ENCODE measurements around the gene PDZK1IP1. TPM values are rescaled to one million over a fixed set of nuclear protein-coding genes. Genes with fewer than 3 reads are reported as not detected.

Gene PDZK1IP1
- total RNA-seq, 1 donor from 2014 or later, result not detected

GRCh38 chr1:47213230-47213963 is 23.6 kb upstream of the PDZK1IP1 start:
- Mint-ChIP-seq H3K9me3 (no peaks in the 10 kb centered on the region), H3K27ac (no peak overlapping the region), H3K36me3 (no peaks in the 10 kb centered on the region), H3K4me3 (no peak overlapping the region), H3K4me1 (ENCODE audit: unreplicated experiment) (peaks cover 8% of the 10 kb centered on the region), H3K27me3 (peaks cover 34% of the 10 kb centered on the region)
- TF ChIP-seq CTCF (conservative IDR thresholded peaks at IDR 0.05), result no peak
- DNase-seq (ENCODE audit: extremely low spot score, unreplicated experiment), result no peak

- peaks cover 40% of the 10 kb centered on the region for H3K27me3 Mint-ChIP-seq
- TF ChIP-seq CTCF (conservative IDR thresholded peaks at IDR 0.05), result no peak
These were observed 22.9 kb upstream of the PDZK1IP1 start for GRCh38 chr1:47212636-47213229.

DNA sequence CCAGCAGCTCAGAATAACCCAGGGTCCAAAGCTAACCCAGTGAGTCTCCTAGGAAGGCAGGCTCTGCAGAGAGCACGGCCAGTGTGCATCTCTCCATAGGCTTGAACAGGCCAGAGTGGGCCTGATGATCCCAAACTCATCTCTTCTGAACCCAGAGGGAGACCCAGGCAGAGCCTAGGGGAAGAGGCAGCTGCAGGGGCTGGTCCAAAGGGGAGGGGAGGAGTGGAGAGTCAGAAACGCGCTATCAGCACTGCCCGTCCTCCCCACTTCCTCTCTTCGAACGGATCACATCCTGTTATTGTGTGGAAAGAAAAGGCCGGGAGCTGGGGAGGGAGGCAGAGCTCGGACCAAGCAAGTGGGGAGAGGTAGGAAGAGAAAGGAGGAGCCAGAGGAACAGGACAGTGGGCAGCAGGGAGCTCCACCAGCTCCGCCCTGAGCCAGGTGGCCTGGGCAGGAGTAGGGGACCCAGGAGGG is 22.0 kb upstream of the PDZK1IP1 start:
- Mint-ChIP-seq H3K27ac (no peak overlapping the region), H3K27me3 (peaks cover 47% of the 10 kb centered on the region), H3K4me1 (ENCODE audit: unreplicated experiment) (peaks cover 8% of the 10 kb centered on the region), H3K9me3 (no peaks in the 10 kb centered on the region), H3K4me3 (no peak overlapping the region), H3K36me3 (no peaks in the 10 kb centered on the region)
- TF ChIP-seq CTCF (conservative IDR thresholded peaks at IDR 0.05), result no peak
- DNase-seq (ENCODE audit: extremely low spot score, unreplicated experiment), result no peak

More at GRCh38 chr1:47212636-47213229, 22.9 kb upstream of the PDZK1IP1 start:
- no peak overlapping the region for H3K27ac Mint-ChIP-seq
- DNase-seq (ENCODE audit: extremely low spot score, unreplicated experiment), result no peak
- H3K4me1 Mint-ChIP-seq (ENCODE audit: unreplicated experiment), result peaks cover 8% of the 10 kb centered on the region
- no peaks in the 10 kb centered on the region for H3K9me3 Mint-ChIP-seq
- no peaks in the 10 kb centered on the region for H3K36me3 Mint-ChIP-seq
- H3K4me3 Mint-ChIP-seq, result no peak overlapping the region

GRCh38 chr1:47210666-47211065 is 20.8 kb upstream of the PDZK1IP1 start:
- no peak for TF ChIP-seq CTCF (conservative IDR thresholded peaks at IDR 0.05)
- no peak for DNase-seq (ENCODE audit: extremely low spot score, unreplicated experiment)
- no peaks in the 10 kb centered on the region for H3K4me1 Mint-ChIP-seq (ENCODE audit: unreplicated experiment)
- H3K4me3 Mint-ChIP-seq, result no peak overlapping the region
- H3K27me3 Mint-ChIP-seq, result peaks cover 54% of the 10 kb centered on the region
- H3K36me3 Mint-ChIP-seq, result no peaks in the 10 kb centered on the region
- H3K27ac Mint-ChIP-seq, result no peak overlapping the region
- H3K9me3 Mint-ChIP-seq, result no peaks in the 10 kb centered on the region

- H3K4me1 Mint-ChIP-seq (ENCODE audit: unreplicated experiment), result no peaks in the 10 kb centered on the region
- no peak overlapping the region for H3K27ac Mint-ChIP-seq
These were observed 20.0 kb upstream of the PDZK1IP1 start for GRCh38 chr1:47209725-47210325.

More at GRCh38 chr1:47209725-47210325, 20.0 kb upstream of the PDZK1IP1 start:
- Mint-ChIP-seq H3K4me3 (no peak overlapping the region), H3K36me3 (no peaks in the 10 kb centered on the region), H3K27me3 (peaks cover 59% of the 10 kb centered on the region), H3K9me3 (no peaks in the 10 kb centered on the region)
- DNase-seq (ENCODE audit: extremely low spot score, unreplicated experiment), result no peak
- TF ChIP-seq CTCF (conservative IDR thresholded peaks at IDR 0.05), result no peak
